Activated effector memory CD4-positive, alpha-beta T cell treated with anti-CD3 and anti-CD28 coated beads, Interleukin-2, amount 50 U/mL, for 16 hours (primary cell): ENCODE measurements around the gene CLEC16A.

Experiments
- DNase-seq: peaks from one replicate; pipeline ENCODE4 v3.0.0-alpha.2; 2020

Gene CLEC16A

DNA sequence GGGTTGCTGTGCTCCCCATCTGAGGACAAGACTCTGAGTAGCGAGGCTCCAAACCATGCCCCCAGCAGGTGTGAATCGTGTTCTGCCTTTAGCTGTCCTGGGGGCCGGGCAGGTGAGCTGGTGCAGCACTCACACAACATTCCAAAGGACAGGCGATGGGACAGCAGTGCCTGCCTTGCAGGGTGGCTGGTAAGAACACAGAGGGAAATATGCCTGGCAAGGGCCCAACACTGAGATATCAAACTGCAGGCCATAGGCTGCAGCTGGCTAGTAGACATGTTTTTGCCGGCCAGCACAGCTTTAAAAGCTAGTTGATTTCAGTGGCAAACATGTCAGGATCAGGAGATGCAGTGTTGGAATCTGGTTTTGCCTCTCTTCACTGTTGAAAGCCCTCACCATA lies 23.6 kb downstream of the CLEC16A start:
- DNase-seq: no peak

- no peak for DNase-seq
These were observed 24.1 kb downstream of the CLEC16A start for GRCh38 chr16:10968498-10968897.

DNA sequence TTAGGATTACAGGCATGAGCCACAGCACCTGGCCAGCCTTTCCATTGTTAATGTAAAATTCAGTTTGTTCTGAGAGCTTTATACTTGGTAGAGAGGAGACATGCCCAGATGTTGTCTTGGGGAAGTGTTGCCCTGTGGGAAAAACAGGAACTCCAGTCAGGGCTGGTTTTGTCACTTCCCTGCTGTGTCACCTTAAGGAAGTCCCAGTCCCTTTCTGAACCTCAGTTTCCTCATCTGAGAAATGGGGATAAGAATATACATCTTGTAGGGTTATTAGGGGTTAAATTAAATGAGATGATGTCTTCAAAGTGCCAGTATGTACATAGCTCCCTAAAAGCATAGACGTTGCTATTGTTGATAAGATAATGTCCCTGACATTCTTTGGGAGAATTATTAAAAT lies 25.3 kb downstream of the CLEC16A start:
- DNase-seq: no peak

DNA sequence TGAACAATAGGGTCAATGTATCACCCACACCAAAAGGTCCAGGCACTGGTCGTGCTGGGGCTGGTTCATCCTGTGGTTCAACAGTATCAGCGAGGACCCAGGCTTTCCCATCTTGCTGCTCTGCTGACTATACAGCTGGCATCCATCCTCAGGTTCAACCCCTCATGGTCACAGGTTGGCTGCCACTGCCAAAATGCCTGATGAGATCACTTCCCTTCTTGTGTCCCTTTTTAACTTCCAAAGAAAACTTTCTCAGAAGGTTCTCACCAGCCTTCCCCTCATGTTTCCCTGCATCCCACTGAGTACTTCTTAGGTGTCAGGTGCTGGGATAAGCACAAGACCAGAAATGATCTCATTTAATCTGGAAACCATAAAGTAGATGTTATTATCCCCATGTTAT lies 25.7 kb downstream of the CLEC16A start:
- DNase-seq: no peak

DNA sequence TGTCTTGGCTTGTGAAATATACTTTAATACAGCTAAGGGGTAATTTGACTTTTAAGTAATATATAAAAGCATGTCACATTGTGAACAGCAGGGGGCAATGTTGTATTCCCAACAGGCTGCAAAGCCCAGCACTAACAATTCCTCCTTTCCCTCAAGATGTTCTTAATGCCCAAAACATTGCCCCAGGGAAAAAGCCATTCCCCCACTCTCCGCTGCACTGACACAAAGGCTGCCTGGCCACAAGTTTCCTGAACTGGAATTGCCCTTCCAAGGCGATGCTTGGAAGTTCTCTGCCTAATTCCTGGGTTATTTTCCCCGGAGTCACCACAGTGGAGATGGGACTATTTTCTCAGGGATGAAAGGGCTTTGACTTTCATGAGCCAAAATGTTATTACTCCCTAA lies 27.2 kb downstream of the CLEC16A start:
- no peak for DNase-seq

DNA sequence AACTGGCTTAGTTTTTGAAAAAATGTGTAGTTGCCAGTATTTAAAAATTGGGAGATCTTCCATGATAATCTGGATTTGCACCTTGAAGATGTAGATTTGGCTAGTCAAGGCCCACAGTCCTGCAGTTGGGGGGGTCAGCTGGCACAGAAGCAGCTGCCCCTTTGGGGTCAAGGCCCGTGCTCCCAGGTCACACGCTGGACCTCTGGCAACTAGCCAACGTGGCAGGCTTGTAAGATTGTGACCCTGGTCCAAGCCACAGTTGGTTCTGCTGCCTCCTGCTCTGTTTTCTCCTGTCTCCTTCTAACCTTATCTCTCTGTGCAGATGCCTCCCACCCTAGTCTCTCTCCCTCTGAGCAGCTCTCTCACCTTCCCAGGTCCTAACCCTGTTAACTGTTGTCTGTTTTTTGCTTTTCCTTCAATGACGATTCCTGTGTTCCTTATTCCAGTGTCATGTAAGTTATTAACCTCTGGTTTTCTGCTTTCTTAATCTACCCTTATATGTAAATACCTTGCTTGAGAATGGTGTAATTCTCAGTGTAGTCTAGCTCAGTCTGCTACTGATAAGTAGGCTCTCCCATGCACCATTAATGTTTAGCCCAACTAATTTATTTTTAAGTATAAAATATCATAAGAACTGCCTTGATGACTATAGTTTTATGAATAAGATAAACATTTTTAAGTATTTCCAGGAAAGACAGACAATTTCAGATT lies 27.9 kb downstream of the CLEC16A start:
- DNase-seq: no peak

DNA sequence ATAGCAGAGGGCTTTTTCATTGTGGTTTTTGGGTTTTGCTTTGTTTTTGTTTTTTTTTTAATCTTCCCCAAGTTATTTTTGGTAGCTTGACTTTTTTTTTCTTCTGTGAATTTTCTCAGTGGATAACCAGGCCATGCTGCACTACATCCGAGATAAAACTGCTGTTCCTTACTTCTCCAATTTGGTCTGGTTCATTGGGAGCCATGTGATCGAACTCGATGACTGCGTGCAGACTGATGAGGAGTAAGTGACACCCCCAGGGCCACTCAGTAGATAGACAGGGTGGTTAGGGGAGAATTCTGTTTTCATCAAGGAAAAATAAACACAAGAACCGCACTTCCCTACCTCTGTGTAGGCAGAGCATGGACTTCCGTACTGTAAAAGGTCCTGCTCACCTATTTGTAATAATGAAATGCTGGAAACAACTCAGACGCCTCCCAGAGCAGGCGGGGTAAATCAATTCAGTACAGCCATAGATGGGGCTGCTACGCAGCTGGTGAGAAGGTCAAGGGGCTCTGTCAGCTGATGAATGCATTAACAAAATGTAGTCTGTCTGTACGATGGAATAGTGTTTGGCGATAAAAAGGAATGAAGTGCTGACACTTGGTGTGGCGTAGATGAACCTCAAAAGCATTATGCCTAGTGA lies 28.6 kb downstream of the CLEC16A start:
- DNase-seq: no peak

DNA sequence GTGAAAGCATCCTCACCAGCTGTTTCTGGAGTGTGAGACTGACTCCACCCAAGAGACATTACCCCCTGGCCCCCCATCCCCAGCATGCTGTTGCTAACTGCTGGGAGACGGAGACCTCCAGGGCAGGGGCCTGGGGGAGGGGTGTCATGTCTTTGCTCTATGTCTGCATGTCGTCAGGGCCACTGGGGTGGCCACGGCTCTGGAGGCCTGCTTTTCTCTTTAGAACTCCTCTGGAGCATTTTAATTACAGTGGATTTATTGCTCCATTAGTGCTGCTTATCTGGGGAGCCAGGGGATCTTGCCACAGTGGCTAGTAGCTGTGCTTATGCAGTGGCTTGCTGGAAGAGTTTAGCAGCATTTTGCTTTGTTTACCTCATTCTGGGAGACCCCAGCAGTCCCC lies 32.3 kb downstream of the CLEC16A start:
- DNase-seq: no peak

DNA sequence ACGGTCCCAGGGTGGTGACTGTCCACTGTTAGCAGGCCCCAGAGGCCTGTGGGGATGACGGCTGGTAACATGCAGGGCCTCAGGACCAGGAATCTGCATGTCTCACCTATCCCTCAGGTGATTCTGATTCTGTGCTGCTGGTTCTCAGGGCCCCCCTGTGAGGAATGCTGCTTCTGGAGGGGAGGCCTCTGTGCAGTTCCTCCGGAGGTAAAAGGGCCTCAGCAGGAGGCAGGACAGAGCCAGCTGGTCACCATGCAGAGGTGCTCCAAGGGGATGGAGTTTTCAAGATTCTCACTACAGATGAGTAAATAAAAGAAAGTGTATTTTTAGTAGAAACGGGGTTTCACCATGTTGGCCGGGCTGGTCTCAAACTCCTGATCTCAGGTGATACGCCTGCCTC lies 33.8 kb downstream of the CLEC16A start:
- no peak for DNase-seq

- DNase-seq: no peak
These were observed 34.6 kb downstream of the CLEC16A start for GRCh38 chr16:10978871-10979446.

DNA sequence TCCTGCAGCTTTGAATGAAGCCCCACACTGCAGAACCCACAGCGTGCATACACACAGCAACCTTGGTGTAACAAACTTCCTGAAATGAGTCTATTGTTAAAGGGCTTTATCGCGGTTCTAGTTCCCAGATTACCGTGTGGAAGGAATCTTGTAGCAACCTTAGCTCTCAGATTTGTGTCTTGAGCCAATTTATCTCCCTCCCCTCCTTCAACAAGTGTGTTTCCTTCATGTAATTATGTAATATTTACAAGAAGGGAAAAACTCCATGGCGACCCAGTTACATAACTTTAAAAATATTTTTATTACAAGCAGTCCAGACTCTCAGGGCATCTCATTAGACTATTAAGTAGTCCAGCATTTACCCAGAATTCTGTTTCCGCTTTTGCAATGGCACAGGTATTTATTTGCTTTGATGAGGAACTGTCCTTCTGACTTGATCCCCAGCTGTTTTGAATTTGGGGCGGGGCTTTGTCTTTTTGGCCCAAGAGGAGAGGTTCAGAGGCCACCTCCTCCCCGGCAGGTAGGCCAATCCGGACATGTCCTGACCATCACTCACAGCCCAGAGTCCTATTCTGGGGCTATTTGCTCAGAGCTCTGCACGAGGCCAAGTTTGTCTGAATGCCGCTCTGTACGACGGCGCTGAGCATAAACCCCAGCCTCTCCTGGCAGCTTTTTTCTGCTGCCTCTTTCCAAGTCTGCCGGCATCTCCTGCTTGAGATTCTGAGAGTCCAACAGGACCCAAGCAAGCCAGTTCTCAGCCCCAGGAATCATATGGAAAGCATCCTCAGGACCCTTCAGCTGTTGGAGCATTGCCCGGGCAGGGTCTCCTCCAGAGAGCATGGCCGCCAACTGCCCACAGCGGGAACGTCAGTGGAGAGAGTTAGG lies 35.6 kb downstream of the CLEC16A start:
- no peak for DNase-seq

- DNase-seq: no peak
These were observed 36.4 kb downstream of the CLEC16A start for GRCh38 chr16:10980813-10981212.

- DNase-seq: peak; percentile 76
These were observed 37.4 kb downstream of the CLEC16A start for GRCh38 chr16:10981697-10982216.

- no peak for DNase-seq
These were observed 38.2 kb downstream of the CLEC16A start for GRCh38 chr16:10982465-10983150.

- peak; percentile 69 for DNase-seq
These were observed 38.8 kb downstream of the CLEC16A start for GRCh38 chr16:10983159-10983558.

DNA sequence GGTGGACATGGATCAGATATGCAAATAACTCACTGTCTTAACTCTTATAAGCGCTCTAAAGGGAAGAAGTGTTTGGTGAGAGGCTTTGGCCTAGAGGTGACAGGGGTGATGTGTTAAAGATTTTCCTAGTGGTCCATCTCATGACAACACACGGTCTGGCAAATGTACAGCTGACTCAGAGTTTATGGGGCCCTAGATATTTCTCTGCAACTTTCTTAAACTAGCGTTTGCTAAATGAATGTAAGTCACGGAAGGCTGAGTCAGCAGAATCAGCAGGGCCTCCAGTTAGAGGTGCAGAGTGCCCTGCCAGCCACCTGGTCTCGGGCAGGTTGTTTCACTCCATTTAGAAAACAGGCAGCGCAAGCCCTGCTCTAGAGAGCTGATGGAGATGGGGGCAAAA lies 40.1 kb downstream of the CLEC16A start:
- no peak for DNase-seq

DNA sequence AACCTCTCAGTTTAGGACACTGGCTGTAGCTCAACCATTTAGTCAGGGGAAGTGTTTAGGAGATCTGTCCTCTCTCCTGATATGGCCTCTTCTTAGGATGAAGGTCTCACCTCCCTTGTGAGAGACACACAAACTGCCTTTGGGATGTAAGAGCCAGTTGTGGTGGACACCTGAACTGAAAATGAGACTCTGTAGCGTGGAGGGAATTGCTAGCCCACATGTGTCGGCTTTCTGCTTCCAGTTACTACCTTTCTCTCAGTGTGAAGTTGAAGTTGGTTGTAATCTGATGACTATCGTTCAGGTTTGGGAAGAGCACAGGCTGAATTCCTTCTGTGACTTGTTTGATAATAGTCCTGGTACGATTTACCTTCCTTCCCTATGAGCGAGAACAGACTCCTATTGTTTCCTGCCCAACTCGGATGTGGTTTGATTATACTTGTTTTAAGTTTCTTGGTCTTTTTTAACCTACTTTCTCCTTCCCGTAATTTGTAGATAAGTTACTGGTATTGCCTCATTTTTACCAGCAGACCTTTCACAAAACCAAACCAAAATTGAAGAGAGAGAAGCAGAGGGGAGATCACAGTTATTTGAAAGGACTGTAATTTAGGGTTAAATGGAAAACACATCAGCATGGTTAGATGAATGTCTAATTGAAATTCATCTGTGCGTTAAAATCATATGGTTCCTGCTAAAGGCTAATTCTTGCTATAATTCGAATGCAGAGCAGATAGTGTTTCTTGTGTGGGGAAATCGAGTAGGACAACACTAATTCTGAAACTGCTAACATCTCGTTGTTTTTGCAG lies 43.2 kb downstream of the CLEC16A start:
- DNase-seq: no peak

- peak; percentile 85 for DNase-seq
These were observed 43.9 kb downstream of the CLEC16A start for GRCh38 chr16:10988164-10988803.

DNA sequence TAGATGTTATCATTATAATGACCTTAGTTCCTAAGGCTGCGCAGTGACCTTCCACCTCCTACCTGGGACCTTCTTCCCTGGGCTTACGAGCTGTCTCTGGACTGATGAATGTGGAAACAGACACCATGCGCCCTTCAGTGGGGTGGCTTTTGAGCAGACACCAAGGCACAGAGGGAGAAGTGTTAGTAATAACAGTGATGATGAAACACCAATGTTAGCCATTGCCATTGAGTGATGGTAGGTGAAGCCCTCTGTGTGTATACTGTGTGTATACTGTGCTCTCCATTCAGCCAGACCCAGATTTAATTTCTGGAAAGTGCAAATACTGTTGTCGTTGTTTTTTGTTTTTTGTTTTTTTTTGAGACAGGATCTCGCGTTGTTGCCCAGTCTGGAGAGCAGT lies 44.5 kb downstream of the CLEC16A start:
- no peak for DNase-seq

- DNase-seq: no peak
These were observed 45.2 kb downstream of the CLEC16A start for GRCh38 chr16:10989559-10989958.

- DNase-seq: no peak
These were observed 46.0 kb downstream of the CLEC16A start for GRCh38 chr16:10990378-10990777.
